Progenitor cell of endocrine pancreas (in vitro differentiated cells): ENCODE measurements around the gene SMPDL3B. TPM values are rescaled to one million over a fixed set of nuclear protein-coding genes. Genes with fewer than 3 reads are reported as not detected.

Source experiments
- DNase-seq: peaks from one replicate; pipeline ENCODE4 v3.0.0; 2021; ENCODE audit warnings: low spot score; ENCODE audit not compliant: unreplicated experiment
- H3K27ac Mint-ChIP-seq: 2 replicates; pipeline ENCODE4 v1.8.0; 2021; ENCODE audit warnings: mild to moderate bottlenecking, moderate library complexity, mixed read lengths
- H3K27me3 Mint-ChIP-seq: 2 replicates; pipeline ENCODE4 v1.8.0; 2021; ENCODE audit warnings: mixed read lengths
- H3K36me3 Mint-ChIP-seq: 2 replicates; pipeline ENCODE4 v1.8.0; 2022; ENCODE audit warnings: mixed read lengths; ENCODE audit not compliant: insufficient read depth
- H3K4me1 Mint-ChIP-seq: 2 replicates; pipeline ENCODE4 v1.8.0; 2021; ENCODE audit warnings: low read depth, mixed read lengths
- H3K4me3 Mint-ChIP-seq: 2 replicates; pipeline ENCODE4 v1.8.0; 2021; ENCODE audit warnings: low read depth, mild to moderate bottlenecking, moderate library complexity, mixed read lengths
- H3K9me3 Mint-ChIP-seq: 2 replicates; pipeline ENCODE4 v1.8.0; 2021; ENCODE audit warnings: low read depth, mixed read lengths
- total RNA-seq: library from RNA; stranded (reverse); gene quantifications from 2 replicates; pipeline ENCODE4 v1.2.1, GENCODE V29; 2021
- TF ChIP-seq, protein P1 (sequence below): fragments of 200-600 bp; sonication (generic); IDR thresholded peaks from one replicate; pipeline ENCODE4 v1.5.0; 2021; ENCODE audit warnings: antibody characterized with exemption, mild to moderate bottlenecking; ENCODE audit not compliant: unreplicated experiment

Gene SMPDL3B
- total RNA-seq, 1 donor from 2014 or later = 18.5 TPM

DNA sequence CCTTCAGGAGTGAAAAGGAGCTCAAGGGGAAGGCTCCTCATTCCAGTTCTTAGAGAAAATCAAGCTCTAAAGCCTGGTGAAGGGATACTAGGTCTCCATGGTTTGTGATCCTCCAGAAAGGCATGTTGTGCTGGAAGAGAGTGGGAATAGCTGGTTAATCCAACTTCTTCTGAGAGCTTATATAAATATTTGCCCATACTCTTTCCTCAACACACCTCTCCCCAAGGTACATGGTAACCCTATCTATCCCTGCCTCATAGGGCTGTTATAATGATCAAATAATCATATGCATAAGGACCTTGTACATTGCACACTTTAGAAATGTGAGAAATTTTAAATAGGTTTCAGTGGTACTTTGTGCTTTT, 39.6 kb downstream of the SMPDL3B start:
- H3K27ac Mint-ChIP-seq = no peak overlapping the region
- H3K4me3 Mint-ChIP-seq = no peak overlapping the region
- H3K9me3 Mint-ChIP-seq = no peaks in the 10 kb centered on the region
- no peaks in the 10 kb centered on the region for H3K4me1 Mint-ChIP-seq
- DNase-seq = no peak
- no peaks in the 10 kb centered on the region for H3K27me3 Mint-ChIP-seq
- peaks cover 16% of the 10 kb centered on the region for H3K36me3 Mint-ChIP-seq
- TF ChIP-seq, protein P1, sequence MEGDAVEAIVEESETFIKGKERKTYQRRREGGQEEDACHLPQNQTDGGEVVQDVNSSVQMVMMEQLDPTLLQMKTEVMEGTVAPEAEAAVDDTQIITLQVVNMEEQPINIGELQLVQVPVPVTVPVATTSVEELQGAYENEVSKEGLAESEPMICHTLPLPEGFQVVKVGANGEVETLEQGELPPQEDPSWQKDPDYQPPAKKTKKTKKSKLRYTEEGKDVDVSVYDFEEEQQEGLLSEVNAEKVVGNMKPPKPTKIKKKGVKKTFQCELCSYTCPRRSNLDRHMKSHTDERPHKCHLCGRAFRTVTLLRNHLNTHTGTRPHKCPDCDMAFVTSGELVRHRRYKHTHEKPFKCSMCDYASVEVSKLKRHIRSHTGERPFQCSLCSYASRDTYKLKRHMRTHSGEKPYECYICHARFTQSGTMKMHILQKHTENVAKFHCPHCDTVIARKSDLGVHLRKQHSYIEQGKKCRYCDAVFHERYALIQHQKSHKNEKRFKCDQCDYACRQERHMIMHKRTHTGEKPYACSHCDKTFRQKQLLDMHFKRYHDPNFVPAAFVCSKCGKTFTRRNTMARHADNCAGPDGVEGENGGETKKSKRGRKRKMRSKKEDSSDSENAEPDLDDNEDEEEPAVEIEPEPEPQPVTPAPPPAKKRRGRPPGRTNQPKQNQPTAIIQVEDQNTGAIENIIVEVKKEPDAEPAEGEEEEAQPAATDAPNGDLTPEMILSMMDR = no peak

DNA sequence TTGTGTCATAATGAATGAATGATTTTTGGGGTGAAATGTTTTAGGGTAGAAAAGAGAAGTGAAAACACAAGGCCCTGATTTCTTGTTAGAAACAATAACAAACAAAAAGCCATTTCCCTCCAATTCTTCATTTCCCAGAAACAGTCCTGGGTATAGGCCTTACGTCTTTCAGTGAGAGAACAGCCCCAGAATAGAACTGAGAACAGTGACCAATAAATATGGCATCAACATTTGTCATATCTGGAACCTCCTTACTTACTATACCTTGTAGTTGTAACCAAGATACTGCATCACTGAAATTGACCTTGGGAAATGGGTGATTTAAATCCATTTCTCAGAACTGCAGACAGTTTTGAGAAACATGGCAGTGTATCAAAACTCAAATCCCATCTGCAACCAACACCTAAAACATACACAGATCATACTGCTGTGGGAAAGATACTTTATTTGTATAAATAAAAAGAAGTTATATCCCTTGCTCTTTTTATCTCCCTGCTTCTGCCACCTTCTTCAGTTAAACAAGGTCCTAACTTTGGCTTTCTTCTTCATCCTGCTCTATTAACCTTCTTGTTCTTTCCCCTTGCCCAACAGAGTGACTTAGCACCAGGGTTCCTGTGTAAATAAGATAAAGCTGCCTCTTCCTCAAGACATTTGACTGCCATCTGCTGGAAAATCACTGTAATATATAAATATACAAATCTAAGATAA, 44.5 kb downstream of the SMPDL3B start:
- Mint-ChIP-seq H3K9me3 (no peaks in the 10 kb centered on the region), H3K4me3 (no peak overlapping the region), H3K36me3 (peaks cover 11% of the 10 kb centered on the region), H3K27me3 (no peaks in the 10 kb centered on the region), H3K4me1 (no peaks in the 10 kb centered on the region), H3K27ac (no peak overlapping the region)
- TF ChIP-seq, protein P1 = peak; percentile 43
- no peak for DNase-seq

- Mint-ChIP-seq H3K36me3 (peaks cover 11% of the 10 kb centered on the region), H3K4me3 (no peak overlapping the region), H3K27me3 (no peaks in the 10 kb centered on the region), H3K27ac (no peak overlapping the region), H3K9me3 (no peaks in the 10 kb centered on the region), H3K4me1 (no peaks in the 10 kb centered on the region)
- no peak for DNase-seq
- TF ChIP-seq, protein P1 = no peak
These were observed 45.0 kb downstream of the SMPDL3B start for GRCh38 chr1:27979859-27980201.

DNA sequence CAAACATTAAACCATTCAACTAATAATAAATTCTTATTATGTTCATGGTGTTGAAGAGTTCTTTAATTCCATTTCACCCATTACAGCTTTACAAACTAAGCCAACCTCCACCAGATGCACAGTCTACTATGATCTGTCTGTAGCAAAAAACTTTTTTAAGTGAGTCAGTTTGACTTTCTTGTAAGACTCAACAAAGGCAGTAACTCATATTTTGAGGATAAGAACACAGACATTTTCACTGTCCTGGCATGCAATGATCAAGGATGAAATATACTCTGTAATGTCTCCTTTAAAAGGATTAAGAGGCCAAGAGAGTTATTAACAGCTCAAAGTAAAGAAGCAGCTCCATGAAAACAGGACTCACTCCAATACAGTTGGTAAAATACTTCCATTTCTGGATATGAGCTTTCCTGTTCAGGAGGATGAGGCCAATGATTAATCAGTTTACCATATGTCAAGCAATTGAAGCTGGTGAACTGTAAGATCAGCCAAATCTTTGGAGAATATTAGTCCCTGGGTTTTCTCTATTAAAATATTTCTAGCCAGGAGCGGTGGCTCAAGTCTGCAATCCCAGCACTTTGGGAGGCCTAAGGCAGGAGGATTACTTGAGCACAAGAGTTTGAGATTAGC, 45.5 kb downstream of the SMPDL3B start:
- Mint-ChIP-seq H3K9me3 (no peaks in the 10 kb centered on the region), H3K36me3 (peaks cover 13% of the 10 kb centered on the region), H3K4me1 (no peaks in the 10 kb centered on the region), H3K4me3 (no peak overlapping the region), H3K27me3 (no peaks in the 10 kb centered on the region), H3K27ac (no peak overlapping the region)
- TF ChIP-seq, protein P1 = no peak
- no peak for DNase-seq

- Mint-ChIP-seq H3K27ac (no peak overlapping the region), H3K4me1 (no peaks in the 10 kb centered on the region), H3K27me3 (no peaks in the 10 kb centered on the region), H3K4me3 (no peak overlapping the region), H3K9me3 (no peaks in the 10 kb centered on the region), H3K36me3 (peaks cover 16% of the 10 kb centered on the region)
- DNase-seq = no peak
- TF ChIP-seq, protein P1 = no peak
These were observed 46.3 kb downstream of the SMPDL3B start for GRCh38 chr1:27981145-27981544.
